ENCODE measurements around the gene SMC4. TPM values are rescaled to one million over a fixed set of nuclear protein-coding genes. Genes with fewer than 3 reads are reported as not detected.

SMC4 gene
- total and polyA plus RNA-seq, 2 of the 8 experiments (the other 6 are each of a cell fraction or from before 2014, with no cell fraction given) = 26.6 to 118 TPM

- no peaks in the 10 kb centered on the region for H3K79me2 ChIP-seq (ENCODE audit: control insufficient read depth in 1 of 2, insufficient read depth in 2 of 2, low read length in 2 of 2)
- H3K9ac ChIP-seq (replicated peaks in 1 of 4; ENCODE audit: extremely low read depth in 1 of 4, low read depth in 3 of 4, low read length in 3 of 4) = no peak overlapping the region
- TF ChIP-seq CBX5 (IDR thresholded peaks at IDR 0.05; ENCODE audit: low read depth, low read length) (no peak), TAF7 (optimal IDR thresholded peaks at IDR 0.05; ENCODE audit: borderline replicate concordance, low read depth, low read length) (no peak), SP4 (IDR thresholded peaks at IDR 0.05; ENCODE audit: low read length) (no peak), CBX8 (IDR thresholded peaks at IDR 0.05; ENCODE audit: borderline replicate concordance, low read depth, low read length) (no peak), PHF8 (conservative IDR thresholded peaks at IDR 0.05; ENCODE audit: low read depth, low read length) (no peak), TBP (IDR thresholded peaks at IDR 0.05; ENCODE audit: low read depth, low read length) (no peak), YY1 (IDR thresholded peaks at IDR 0.05; ENCODE audit: low read depth, low read length) (no peak), MAX (IDR thresholded peaks at IDR 0.05) (no peak), SIN3A (conservative IDR thresholded peaks at IDR 0.05 in 1 of 2, IDR thresholded peaks at IDR 0.05 in 1 of 2; ENCODE audit: low read depth in 1 of 2, low read length in 2 of 2) (no peak), GTF2F1 (IDR thresholded peaks at IDR 0.05; ENCODE audit: borderline replicate concordance, low read depth, low read length) (no peak)
- DNase-seq (ENCODE audit: low read depth in 1 of 2, low spot score in 2 of 2) = no peak
- no peak overlapping the region for H3K56ac ChIP-seq (replicated peaks; ENCODE audit: insufficient read length, low read depth, low read length)
- no peak overlapping the region for H4K8ac ChIP-seq (ENCODE audit: extremely low read depth, insufficient read depth, low read length)
- no peak overlapping the region for H3K14ac ChIP-seq (ENCODE audit: insufficient read length)
- no peak overlapping the region for H3K4ac ChIP-seq (replicated peaks; ENCODE audit: insufficient read length, low read depth, low read length)
- no peaks in the 10 kb centered on the region for H3K36me3 ChIP-seq (ENCODE audit: control insufficient read depth in 2 of 4, insufficient read depth in 4 of 4, low read length in 3 of 4)
- no peak overlapping the region for H3K23ac ChIP-seq (ENCODE audit: insufficient read length)
- no peak overlapping the region for H2BK15ac ChIP-seq (ENCODE audit: low read length)
- no peak overlapping the region for H2AK5ac ChIP-seq (ENCODE audit: low read depth, low read length)
- no peaks in the 10 kb centered on the region for H3K27me3 ChIP-seq (replicated peaks in 1 of 4; ENCODE audit: control insufficient read depth in 3 of 4, extremely low read depth in 1 of 4, insufficient read depth in 3 of 4, low read length in 3 of 4)
- H3K4me1 ChIP-seq (replicated peaks in 1 of 4; ENCODE audit: control insufficient read depth in 3 of 4, insufficient read depth in 4 of 4, low read length in 3 of 4) = peaks cover 0 to 3% (median 0%) of the 10 kb centered on the region in 4 experiments; a peak in 2 of 7 replicates
- H2AFZ ChIP-seq (ENCODE audit: low read length) = no peak overlapping the region
- H3K4me2 ChIP-seq (ENCODE audit: insufficient read depth in 1 of 2, low read depth in 2 of 2, low read length in 2 of 2) = no peak overlapping the region
- H2BK12ac ChIP-seq (ENCODE audit: low read depth, low read length) = no peak overlapping the region
- H3K9me3 ChIP-seq (ENCODE audit: insufficient read depth in 2 of 2, low read depth in 1 of 2, low read length in 1 of 2) = no peaks in the 10 kb centered on the region
- no peak overlapping the region for H3K18ac ChIP-seq (ENCODE audit: extremely low read depth, low read length)
- no peak overlapping the region for H4K5ac ChIP-seq (ENCODE audit: insufficient read length, low read depth, low read length)
- FAIRE-seq = no peak
- WGBS, 2 experiments (ENCODE audit: extremely low coverage in 1 of 2, insufficient coverage in 1 of 2, insufficient read length in 1 of 2, insufficient replicate concordance in 2 of 2, low coverage in 1 of 2, low lambda C conversion rate in 2 of 2, missing lambda C conversion rate in 1 of 2) = 85% methylated on average over 1 of the region's 1 CpG; no CpG with 5 or more reads in 1 of the 2 experiments
- H4K91ac ChIP-seq (replicated peaks; ENCODE audit: insufficient read length, low read length) = no peak overlapping the region
- no peak overlapping the region for H3K27ac ChIP-seq (ENCODE audit: low read depth, low read length)
- H3K79me1 ChIP-seq (ENCODE audit: low read depth, low read length) = no peaks in the 10 kb centered on the region
- H2BK20ac ChIP-seq (ENCODE audit: low read length) = no peak overlapping the region
- H3K4me3 ChIP-seq (ENCODE audit: extremely low read depth in 1 of 4, insufficient read depth in 2 of 4, low read depth in 3 of 4, low read length in 4 of 4) = no peak overlapping the region
- H3K23me2 ChIP-seq (ENCODE audit: low read depth, low read length) = peaks cover 6% of the 10 kb centered on the region
- no peak overlapping the region for H2BK120ac ChIP-seq (replicated peaks; ENCODE audit: low read depth, low read length)
- ChIA-PET CTCF (ENCODE audit: partially characterized antibody) (interaction anchor here (1.2 kb wide), 1 partner anchor 13 kb away, joined by 5 read pairs; no protein-coding TSS in a partner anchor), POLR2A (ENCODE audit: partially characterized antibody) (interaction anchor here (0.8 to 1.3 kb wide), 2 partner anchors 15 to 27 kb away, joined by 3 read pairs; no protein-coding TSS in a partner anchor)
- no peak overlapping the region for H2BK5ac ChIP-seq (ENCODE audit: low read depth, low read length)
- H4K20me1 ChIP-seq (replicated peaks in 1 of 2; ENCODE audit: control insufficient read depth in 1 of 2, insufficient read depth in 2 of 2, low read length in 2 of 2) = no peaks in the 10 kb centered on the region
Measured at GRCh38 chr3:160454995-160455394, 55.5 kb downstream of the SMC4 start.
